Activated CD8-positive, alpha-beta T cell treated with anti-CD3 and anti-CD28 coated beads for 36 hours (primary cell): ENCODE results near the gene S1PR3. TPM values are rescaled to one million over a fixed set of nuclear protein-coding genes. Genes with fewer than 3 reads are reported as not detected.

Source experiments
- ATAC-seq: fragments of 200-7000 bp; cut with Tn5 transposase; one replicate; pipeline ENCODE4 v1.10.0; 2021; ENCODE audit warnings: mild to moderate bottlenecking, moderate library complexity
- CTCF ChIA-PET: fragments of 350-600 bp; sonication (Branson Sonifier 250); formaldehyde crosslinking; loops from one replicate; lab custom pipeline; 2021; ENCODE audit warnings: antibody characterized with exemption; lab: Charles Lee
- POLR2A ChIA-PET: fragments of 350-600 bp; sonication (Branson Sonifier 250); formaldehyde crosslinking; loops from one replicate; lab custom pipeline; 2021; ENCODE audit warnings: antibody characterized with exemption; lab: Charles Lee
- DNase-seq: peaks from one replicate; pipeline ENCODE4 v3.0.0-alpha.2; 2020
- H3K27ac Mint-ChIP-seq: one replicate; pipeline ENCODE4 v1.8.0; 2021; ENCODE audit warnings: mild to moderate bottlenecking, mixed read lengths
- H3K27me3 Mint-ChIP-seq: one replicate; pipeline ENCODE4 v1.8.0; 2021; ENCODE audit warnings: mixed read lengths
- H3K36me3 Mint-ChIP-seq: one replicate; pipeline ENCODE4 v1.8.0; 2021; ENCODE audit warnings: low read depth, mixed read lengths
- H3K4me1 Mint-ChIP-seq: one replicate; pipeline ENCODE4 v1.8.0; 2021; ENCODE audit warnings: low read depth, mixed read lengths
- H3K4me3 Mint-ChIP-seq: one replicate; pipeline ENCODE4 v1.8.0; 2021; ENCODE audit warnings: mild to moderate bottlenecking, moderate library complexity, mixed read lengths
- H3K9me3 Mint-ChIP-seq: one replicate; pipeline ENCODE4 v1.8.0; 2021; ENCODE audit warnings: mixed read lengths
- CTCF ChIP-seq: fragments of 200-600 bp; IDR thresholded peaks from one replicate; pipeline ENCODE4 v1.8.0; 2022; ENCODE audit warnings: antibody characterized with exemption, mild to moderate bottlenecking
- intact Hi-C: fragments of 100-400 bp; cut with micrococcal nuclease; formaldehyde crosslinking; loops from one replicate; pipeline ENCODE4 v1.10.0; 2022
- total RNA-seq, 2 experiments: library from RNA; stranded (reverse); gene quantifications; one replicate each; pipeline ENCODE4 v1.2.3, GENCODE V29; 2021

The S1PR3 gene
- total RNA-seq, 2 experiments from 2014 or later, result 0.36 to 0.58 TPM

- ChIA-PET CTCF (interaction anchor here (1.1 kb wide), 1 partner anchor 12 kb away, joined by 3 read pairs; no protein-coding TSS in a partner anchor), POLR2A (no interaction called here)
- H3K4me3 Mint-ChIP-seq, result no peak overlapping the region
- DNase-seq, result no peak
- no peak overlapping the region for H3K27ac Mint-ChIP-seq
- intact Hi-C loops, result no loop called here
- peaks cover 3% of the 10 kb centered on the region for H3K9me3 Mint-ChIP-seq
- no peak for TF ChIP-seq CTCF
- H3K4me1 Mint-ChIP-seq, result peaks cover 3% of the 10 kb centered on the region
- ATAC-seq, result no peak
- peaks cover 13% of the 10 kb centered on the region for H3K27me3 Mint-ChIP-seq
- H3K36me3 Mint-ChIP-seq, result no peaks in the 10 kb centered on the region
Observed at GRCh38 chr9:88980740-88981203, 10.5 kb upstream of the S1PR3 start.

- peaks cover 3% of the 10 kb centered on the region for H3K9me3 Mint-ChIP-seq
- intact Hi-C loops, result no loop called here
- H3K27ac Mint-ChIP-seq, result no peak overlapping the region
- no peak for ATAC-seq
- no peak for TF ChIP-seq CTCF
- H3K4me1 Mint-ChIP-seq, result peaks cover 9% of the 10 kb centered on the region
- no peak for DNase-seq
- no peaks in the 10 kb centered on the region for H3K36me3 Mint-ChIP-seq
- H3K4me3 Mint-ChIP-seq, result no peak overlapping the region
- peaks cover 13% of the 10 kb centered on the region for H3K27me3 Mint-ChIP-seq
- POLR2A ChIA-PET, result no interaction called here
- CTCF ChIA-PET, result no interaction called here
Observed at GRCh38 chr9:88983865-88984542, 7.3 kb upstream of the S1PR3 start.

- ChIA-PET POLR2A (no interaction called here), CTCF (no interaction called here)
- Mint-ChIP-seq H3K27me3 (peaks cover 13% of the 10 kb centered on the region), H3K4me1 (peaks cover 14% of the 10 kb centered on the region), H3K27ac (no peak overlapping the region), H3K9me3 (peaks cover 3% of the 10 kb centered on the region), H3K36me3 (no peaks in the 10 kb centered on the region), H3K4me3 (no peak overlapping the region)
- no peak for DNase-seq
- no peak for ATAC-seq
- no peak for TF ChIP-seq CTCF
- intact Hi-C loops, result no loop called here
Observed at GRCh38 chr9:88984543-88984883, 6.8 kb upstream of the S1PR3 start.

GRCh38 chr9:88985616-88986015 lies 5.7 kb upstream of the S1PR3 start:
- peaks cover 3% of the 10 kb centered on the region for H3K9me3 Mint-ChIP-seq
- H3K36me3 Mint-ChIP-seq, result no peaks in the 10 kb centered on the region
- no peak for TF ChIP-seq CTCF
- ATAC-seq (no peak), DNase-seq (no peak)
- intact Hi-C loops, result no loop called here
- H3K27ac Mint-ChIP-seq, result no peak overlapping the region
- peaks cover 14% of the 10 kb centered on the region for H3K27me3 Mint-ChIP-seq
- no peak overlapping the region for H3K4me3 Mint-ChIP-seq
- H3K4me1 Mint-ChIP-seq, result peaks cover 24% of the 10 kb centered on the region
- CTCF ChIA-PET, result no interaction called here
- POLR2A ChIA-PET, result no interaction called here

- intact Hi-C loops, result no loop called here
- ATAC-seq, result no peak
- Mint-ChIP-seq H3K27ac (no peak overlapping the region), H3K36me3 (no peaks in the 10 kb centered on the region), H3K9me3 (peaks cover 3% of the 10 kb centered on the region), H3K4me1 (peaks cover 26% of the 10 kb centered on the region), H3K27me3 (peaks cover 17% of the 10 kb centered on the region), H3K4me3 (no peak overlapping the region)
- no peak for TF ChIP-seq CTCF
- POLR2A ChIA-PET, result no interaction called here
- no peak for DNase-seq
- CTCF ChIA-PET, result no interaction called here
Observed at GRCh38 chr9:88986776-88987175, 4.5 kb upstream of the S1PR3 start.
